ENCODE data around the gene MYO1B. TPM values are rescaled to one million over a fixed set of nuclear protein-coding genes. Genes with fewer than 3 reads are reported as not detected.
A peak's percentile ranks its signal among the peaks of the same experiment; 100 is the strongest.

MYO1B gene
- total and polyA plus RNA-seq, 2 of the 4 experiments (the other 2 are of a cell fraction) = 57.2 to 116 TPM

DNA sequence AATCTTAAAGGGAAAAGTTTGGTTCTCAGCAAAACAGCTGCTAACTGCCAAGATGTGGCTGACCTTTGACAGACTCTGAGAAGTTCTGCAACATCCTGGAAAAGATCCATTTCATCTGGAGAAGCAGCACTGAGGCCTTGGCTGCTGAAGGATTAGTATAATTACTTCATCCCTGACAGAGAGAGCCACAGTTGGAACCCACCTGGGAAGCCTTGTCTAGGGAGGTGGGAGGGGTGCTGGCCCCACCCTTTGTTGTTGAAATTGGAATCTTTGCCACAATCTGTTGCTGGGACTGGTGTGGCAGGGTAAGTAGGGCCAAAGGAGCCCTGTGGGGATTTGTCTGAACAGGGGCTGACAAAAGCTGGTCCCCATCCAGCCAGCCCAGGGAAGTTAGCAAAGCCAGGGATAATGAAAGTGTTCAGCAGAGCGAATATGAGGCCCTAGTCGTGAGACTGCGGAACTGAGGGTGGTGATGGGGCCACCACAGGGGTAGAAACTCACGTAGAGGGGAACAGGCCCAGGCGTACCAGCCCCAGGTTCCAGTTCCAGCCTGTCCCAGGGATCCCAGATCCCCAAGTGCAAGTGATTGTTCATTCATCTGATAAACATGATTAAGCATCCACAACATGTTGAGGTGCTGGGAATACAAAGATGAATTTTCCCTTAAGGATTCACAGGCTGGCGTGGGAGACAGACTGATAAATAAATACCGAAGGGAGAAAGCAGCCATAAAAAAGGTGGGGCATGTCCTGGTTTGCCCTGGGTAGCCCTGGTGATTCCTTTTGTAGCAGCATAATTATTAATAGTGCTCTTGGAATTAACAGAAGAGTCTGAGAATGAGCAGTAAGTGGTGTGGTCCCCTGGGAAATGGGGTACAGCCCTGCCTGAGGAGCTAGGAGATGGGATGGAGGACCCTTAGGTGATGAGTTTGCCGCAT is 60.0 kb downstream of the MYO1B start:
- Histone ChIP-seq H2BK15ac (ENCODE audit: low read depth, low read length) (no peak overlapping the region), H3K23ac (ENCODE audit: low read depth, low read length) (peak overlapping the region; percentile 4; the same call in 1 of the 2 replicates), H3K4ac (ENCODE audit: low read depth, low read length) (peak overlapping the region; percentile 14), H2BK5ac (ENCODE audit: low read depth, low read length, poor library complexity, severe bottlenecking) (peak overlapping the region; percentile 16), H3K79me1 (ENCODE audit: low read depth in 1 of 2, low read length in 2 of 2) (peaks cover 54 to 92% of the 10 kb centered on the region in 2 experiments), H2AK5ac (ENCODE audit: low read depth, low read length) (0 out of 2 replicates have a peak overlapping the region, but pooled peaks have one; percentile 1), H3K14ac (replicated peaks; ENCODE audit: low read depth, low read length) (no peak overlapping the region; the same call in 1 of the 2 replicates), H3K9ac (ENCODE audit: low read depth, low read length) (no peak overlapping the region; the same call in 1 of the 2 replicates), H2AK9ac (replicated peaks; ENCODE audit: low read depth, low read length, poor library complexity) (peak overlapping the region; percentile 1), H4K20me1 (ENCODE audit: insufficient read depth, low read length) (peaks cover 12% of the 10 kb centered on the region), H3K27ac (ENCODE audit: insufficient read depth, low read length) (peak overlapping the region; percentile 60; the same call in 1 of the 2 replicates), H3K9me3 (ENCODE audit: control insufficient read depth, insufficient read depth, low read length) (no peaks in the 10 kb centered on the region), H2BK120ac (ENCODE audit: low read depth, low read length) (0 out of 2 replicates have a peak overlapping the region, but pooled peaks have one; percentile 5), H3K4me1 (ENCODE audit: control insufficient read depth, insufficient read depth, low read length) (peaks cover 31% of the 10 kb centered on the region), H3K36me3 (ENCODE audit: control insufficient read depth, insufficient read depth, low read length) (peaks cover 11% of the 10 kb centered on the region), H2BK20ac (ENCODE audit: low read depth, low read length) (no peak overlapping the region), H3K4me2 (ENCODE audit: low read depth, low read length) (peak overlapping the region; percentile 28; the same call in 1 of the 2 replicates), H4K91ac (ENCODE audit: insufficient read depth, low read depth, low read length) (peak overlapping the region; percentile 9), H4K5ac (ENCODE audit: low read depth, low read length) (peak overlapping the region; percentile 24; the same call in 1 of the 2 replicates), H4K8ac (ENCODE audit: low read depth in 2 of 2, low read length in 2 of 2) (peak overlapping the region in 1 of 2 experiments; percentile 13; a peak in 2 of 4 replicates), H3K56ac (ENCODE audit: extremely low read depth, insufficient read depth, low read length) (no peak overlapping the region), H3K18ac (ENCODE audit: low read depth, low read length) (peak overlapping the region; percentile 15), H3K9me1 (ENCODE audit: insufficient read depth, low read length) (0 out of 2 replicates have a peak, but pooled peaks cover 18% of the 10 kb centered on the region), H3K27me3 (ENCODE audit: control insufficient read depth, insufficient read depth, low read length) (no peaks in the 10 kb centered on the region), H2AFZ (replicated peaks; ENCODE audit: low read length, poor library complexity) (no peak overlapping the region), H3K4me3 (ENCODE audit: insufficient read depth, low read depth, low read length) (no peak overlapping the region)
- DNase-seq (peak; percentile 89), ATAC-seq (ENCODE audit: low read depth) (peak; percentile 66)
- dilution Hi-C loops (cut with HindIII; ENCODE audit: low sequenced_read_pairs, unreplicated experiment) = no loop called here
- ChIA-PET CTCF (interaction anchor here (1.5 kb wide), 1 partner anchor 40 kb away, joined by 4 read pairs; no protein-coding TSS in a partner anchor), POLR2A (ENCODE audit: unreplicated experiment) (no interaction called here)
- intact Hi-C loops (cut with micrococcal nuclease) = no loop called here
- BruUV-seq (replicated peaks) = no TSS peak
- TF ChIP-seq CEBPB (IDR thresholded peaks at IDR 0.05; ENCODE audit: low read depth, low read length) (peak; percentile 64), RFX5 (IDR thresholded peaks at IDR 0.05; ENCODE audit: low read depth, low read length) (no peak)
- in situ Hi-C loops (cut with MboI; ENCODE audit: low sequenced_read_pairs) = no loop called here
- 100% methylated on average over 2 of the region's 8 CpGs; no CpG with 5 or more reads in 1 of the 2 experiments for WGBS, 2 experiments (ENCODE audit: extremely low coverage in 2 of 2, insufficient read length in 1 of 2)

All from IMR-90 (cell line).